Esophagus squamous epithelium (tissue), 5 donors: ENCODE data around the gene VPS37B. TPM values are rescaled to one million over a fixed set of nuclear protein-coding genes. Genes with fewer than 3 reads are reported as not detected.

Experiments used
- DNase-seq: peaks from one replicate; lab custom pipeline; 2025; lab: John Stamatoyannopoulos, UW
- H3K27ac ChIP-seq, 4 donors: fragments of 200-600 bp; sonication (generic); one replicate each; pipeline ENCODE4 v1.5.1; 2016 to 2019; ENCODE audit warnings: mild to moderate bottlenecking in 1 of 4
- H3K27me3 ChIP-seq, 4 donors: fragments of 200-600 bp; sonication (generic); 1 replicate in 3 of 4; 2 replicates in 1 of 4; pipeline versions ENCODE4 v1.5.1 to v1.6.0; 2017 to 2021; ENCODE audit warnings: antibody characterized with exemption in 1 of 4
- H3K36me3 ChIP-seq, 3 donors: fragments of 200-600 bp; sonication (generic); one replicate each; pipeline ENCODE4 v1.5.1; 2016 to 2019
- H3K4me1 ChIP-seq, 3 donors: fragments of 200-600 bp; sonication (generic); one replicate each; pipeline ENCODE4 v1.5.1; 2017 to 2019
- H3K4me3 ChIP-seq, 4 donors: fragments of 200-600 bp; sonication (generic); 1 replicate in 3 of 4; 2 replicates in 1 of 4; pipeline ENCODE4 v1.5.1; 2016 to 2019; ENCODE audit warnings: mild to moderate bottlenecking in 2 of 4, moderate library complexity in 1 of 4
- H3K9me3 ChIP-seq, 3 donors: fragments of 200-600 bp; sonication (generic); one replicate each; pipeline ENCODE4 v1.5.1; 2016 to 2019
- POLR2A ChIP-seq, 4 donors: fragments of 450-650 bp; IDR thresholded peaks; one replicate each; pipeline ENCODE4 v1.6.1; 2017; ENCODE audit warnings: antibody characterized with exemption in 4 of 4, mild to moderate bottlenecking in 4 of 4, moderate library complexity in 3 of 4
- WGBS, 2 donors: methylation state at CpG; one replicate each; pipeline ENCODE4 v1.1.5; 2018; 5-methylcytosine and 5-hydroxymethylcytosine counted together
- intact Hi-C: fragments of 100-400 bp; cut with DNase I; formaldehyde crosslinking; loops from one replicate; pipeline ENCODE4 v1.15.0; 2022
- total RNA-seq, 4 donors: library from RNA; depleted of rRNA; stranded (reverse); fragments of >200 nt; gene quantifications; one replicate each; pipeline ENCODE4 v1.1.0, GENCODE V29; 2016
- TF ChIP-seq, protein P1 (sequence below), 6 experiments: fragments of 450-650 bp in 4 of 6; fragments of 200-600 bp in 2 of 6; sonication (generic) in 2 of 6; IDR thresholded peaks; one replicate each; pipeline ENCODE4 v1.5.1; 2016 to 2019; ENCODE audit warnings: antibody characterized with exemption in 6 of 6, mild to moderate bottlenecking in 4 of 6, moderate library complexity in 4 of 6
- donor health status: DM: yes; HTN: yes; CAD: no.

Gene VPS37B
- total RNA-seq, 4 donors from 2014 or later, result 41.1 to 85.7 (median 69.5) TPM

GRCh38 chr12:122859303-122860039, 36.5 kb downstream of the VPS37B start:
- intact Hi-C loops, result loop anchor here (2.0 kb wide), 1 partner anchor 93 kb away; no protein-coding TSS in a partner anchor
- no peaks in the 10 kb centered on the region for H3K9me3 ChIP-seq
- no peak overlapping the region for H3K4me3 ChIP-seq
- TF ChIP-seq, protein P1, sequence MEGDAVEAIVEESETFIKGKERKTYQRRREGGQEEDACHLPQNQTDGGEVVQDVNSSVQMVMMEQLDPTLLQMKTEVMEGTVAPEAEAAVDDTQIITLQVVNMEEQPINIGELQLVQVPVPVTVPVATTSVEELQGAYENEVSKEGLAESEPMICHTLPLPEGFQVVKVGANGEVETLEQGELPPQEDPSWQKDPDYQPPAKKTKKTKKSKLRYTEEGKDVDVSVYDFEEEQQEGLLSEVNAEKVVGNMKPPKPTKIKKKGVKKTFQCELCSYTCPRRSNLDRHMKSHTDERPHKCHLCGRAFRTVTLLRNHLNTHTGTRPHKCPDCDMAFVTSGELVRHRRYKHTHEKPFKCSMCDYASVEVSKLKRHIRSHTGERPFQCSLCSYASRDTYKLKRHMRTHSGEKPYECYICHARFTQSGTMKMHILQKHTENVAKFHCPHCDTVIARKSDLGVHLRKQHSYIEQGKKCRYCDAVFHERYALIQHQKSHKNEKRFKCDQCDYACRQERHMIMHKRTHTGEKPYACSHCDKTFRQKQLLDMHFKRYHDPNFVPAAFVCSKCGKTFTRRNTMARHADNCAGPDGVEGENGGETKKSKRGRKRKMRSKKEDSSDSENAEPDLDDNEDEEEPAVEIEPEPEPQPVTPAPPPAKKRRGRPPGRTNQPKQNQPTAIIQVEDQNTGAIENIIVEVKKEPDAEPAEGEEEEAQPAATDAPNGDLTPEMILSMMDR (IDR thresholded peaks at IDR 0.05), result no peak
- TF ChIP-seq POLR2A (IDR thresholded peaks at IDR 0.05), result no peak
- WGBS, 2 donors, result 92% methylated on average over 5 of the region's 26 CpGs; no CpG with 5 or more reads in 1 of the 2 donors
- peaks cover 5 to 46% (median 27%) of the 10 kb centered on the region in 3 donors for H3K4me1 ChIP-seq
- H3K27ac ChIP-seq, result no peak overlapping the region
- DNase-seq, result no peak
- H3K27me3 ChIP-seq, result no peaks in the 10 kb centered on the region
- H3K36me3 ChIP-seq, result peaks cover 5 to 82% (median 14%) of the 10 kb centered on the region in 3 donors

- Histone ChIP-seq H3K9me3 (no peaks in the 10 kb centered on the region), H3K27me3 (no peaks in the 10 kb centered on the region), H3K4me3 (no peak overlapping the region), H3K36me3 (peaks cover 5 to 77% (median 14%) of the 10 kb centered on the region in 3 donors), H3K27ac (no peak overlapping the region), H3K4me1 (peaks cover 5 to 48% (median 28%) of the 10 kb centered on the region in 3 donors)
- DNase-seq, result no peak
- 74 to 88% methylated on average over 6 to 7 of the region's 22 CpGs for WGBS, 2 donors
- TF ChIP-seq, protein P1 (IDR thresholded peaks at IDR 0.05), result no peak
- TF ChIP-seq POLR2A (IDR thresholded peaks at IDR 0.05), result no peak
- intact Hi-C loops, result no loop called here
Observed at GRCh38 chr12:122858591-122859302, 37.2 kb downstream of the VPS37B start.

GRCh38 chr12:122858171-122858570, 37.8 kb downstream of the VPS37B start:
- TF ChIP-seq, protein P1 (IDR thresholded peaks at IDR 0.05), result no peak
- no peak for TF ChIP-seq POLR2A (IDR thresholded peaks at IDR 0.05)
- intact Hi-C loops, result no loop called here
- Histone ChIP-seq H3K36me3 (peaks cover 5 to 77% (median 14%) of the 10 kb centered on the region in 3 donors), H3K9me3 (no peaks in the 10 kb centered on the region), H3K27me3 (no peaks in the 10 kb centered on the region), H3K4me3 (no peak overlapping the region), H3K4me1 (peaks cover 5 to 48% (median 28%) of the 10 kb centered on the region in 3 donors), H3K27ac (no peak overlapping the region)
- no peak for DNase-seq
- no CpG with 5 or more reads among the region's 14 CpGs for WGBS, 2 donors

GRCh38 chr12:122856999-122857671, 38.8 kb downstream of the VPS37B start:
- intact Hi-C loops, result no loop called here
- no peak for DNase-seq
- 75 to 86% methylated on average over 11 to 21 of the region's 24 CpGs for WGBS, 2 donors
- Histone ChIP-seq H3K27me3 (no peaks in the 10 kb centered on the region), H3K36me3 (peaks cover 5 to 75% (median 14%) of the 10 kb centered on the region in 3 donors), H3K27ac (no peak overlapping the region), H3K9me3 (no peaks in the 10 kb centered on the region), H3K4me1 (peaks cover 12 to 48% (median 30%) of the 10 kb centered on the region in 3 donors), H3K4me3 (no peak overlapping the region)
- no peak for TF ChIP-seq POLR2A (IDR thresholded peaks at IDR 0.05)
- TF ChIP-seq, protein P1 (IDR thresholded peaks at IDR 0.05), result no peak
